ENCODE measurements around the gene KIF9. TPM values are rescaled to one million over a fixed set of nuclear protein-coding genes. Genes with fewer than 3 reads are reported as not detected.
"Not testable (repeated sequence)": the region's sequence is repeated elsewhere in the genome, so short reads cannot be mapped to it uniquely, and the experiment has no call there.

Gene KIF9
- total RNA-seq: 3.9 to 4.5 TPM (median 4.3 TPM) in 3 replicates
- long read RNA-seq, partial matches to known transcripts: 0 of 4 reads
- long read RNA-seq, other reads (novel, unspliced or antisense): 0 of 4 reads

- no peak for TF ChIP-seq CTCF (IDR thresholded peaks at IDR 0.05)
- peak; percentile 96 for DNase-seq (ENCODE audit: low spot score)
- Mint-ChIP-seq H3K27ac (ENCODE audit: unreplicated experiment) (peak within 1 kb of the TSS; percentile 100), H3K4me1 (ENCODE audit: low read depth) (peaks cover 30% of the 10 kb centered on the region), H3K27me3 (ENCODE audit: low read depth) (no peaks in the 10 kb centered on the region), H3K9me3 (ENCODE audit: low read depth) (no peaks in the 10 kb centered on the region), H3K4me3 (ENCODE audit: unreplicated experiment) (peak within 1 kb of the TSS; percentile 99), H3K36me3 (ENCODE audit: low read depth) (no peaks in the 10 kb centered on the region)
Observed at GRCh38 chr3:47282424-47283192, at the start of gene KIF9, which contains the start of gene KLHL18. KIF9 (minus strand) TSS chr3:47282799; CDS start chr3:47277374, 5,425 bp downstream. KLHL18 (plus strand) TSS chr3:47282944; CDS start chr3:47282966, 22 bp downstream.

GRCh38 chr3:47324278-47324865 lies 41.8 kb upstream of the KIF9 start:
- no peak overlapping the region for H3K4me3 Mint-ChIP-seq (ENCODE audit: unreplicated experiment)
- peaks cover 11% of the 10 kb centered on the region for H3K36me3 Mint-ChIP-seq (ENCODE audit: low read depth)
- H3K9me3 Mint-ChIP-seq (ENCODE audit: low read depth): no peaks in the 10 kb centered on the region
- no peak overlapping the region for H3K27ac Mint-ChIP-seq (ENCODE audit: unreplicated experiment)
- DNase-seq (ENCODE audit: low spot score): no peak
- peak; percentile 88 for TF ChIP-seq CTCF (IDR thresholded peaks at IDR 0.05)
- H3K4me1 Mint-ChIP-seq (ENCODE audit: low read depth): peaks cover 8% of the 10 kb centered on the region
- no peaks in the 10 kb centered on the region for H3K27me3 Mint-ChIP-seq (ENCODE audit: low read depth)

- Mint-ChIP-seq H3K36me3 (ENCODE audit: low read depth) (peaks cover 11% of the 10 kb centered on the region), H3K4me1 (ENCODE audit: low read depth) (peaks cover 14% of the 10 kb centered on the region), H3K27ac (ENCODE audit: unreplicated experiment) (peak overlapping the region; percentile 43), H3K27me3 (ENCODE audit: low read depth) (no peaks in the 10 kb centered on the region), H3K9me3 (ENCODE audit: low read depth) (no peaks in the 10 kb centered on the region), H3K4me3 (ENCODE audit: unreplicated experiment) (no peak overlapping the region)
- no peak for TF ChIP-seq CTCF (IDR thresholded peaks at IDR 0.05)
- no peak for DNase-seq (ENCODE audit: low spot score)
Observed at GRCh38 chr3:47323431-47324277, 41.1 kb upstream of the KIF9 start.

- H3K4me3 Mint-ChIP-seq (ENCODE audit: unreplicated experiment): no peak overlapping the region
- H3K4me1 Mint-ChIP-seq (ENCODE audit: low read depth): peaks cover 25% of the 10 kb centered on the region
- no peak for TF ChIP-seq CTCF (IDR thresholded peaks at IDR 0.05)
- H3K9me3 Mint-ChIP-seq (ENCODE audit: low read depth): no peaks in the 10 kb centered on the region
- H3K27ac Mint-ChIP-seq (ENCODE audit: unreplicated experiment): no peak overlapping the region
- peaks cover 9% of the 10 kb centered on the region for H3K36me3 Mint-ChIP-seq (ENCODE audit: low read depth)
- no peaks in the 10 kb centered on the region for H3K27me3 Mint-ChIP-seq (ENCODE audit: low read depth)
- no peak for DNase-seq (ENCODE audit: low spot score)
Observed at GRCh38 chr3:47319956-47320355, 37.4 kb upstream of the KIF9 start.

GRCh38 chr3:47318916-47319315 lies 36.3 kb upstream of the KIF9 start:
- H3K27me3 Mint-ChIP-seq (ENCODE audit: low read depth): no peaks in the 10 kb centered on the region
- DNase-seq (ENCODE audit: low spot score): no peak
- H3K4me3 Mint-ChIP-seq (ENCODE audit: unreplicated experiment): no peak overlapping the region
- no peak for TF ChIP-seq CTCF (IDR thresholded peaks at IDR 0.05)
- peaks cover 8% of the 10 kb centered on the region for H3K36me3 Mint-ChIP-seq (ENCODE audit: low read depth)
- H3K27ac Mint-ChIP-seq (ENCODE audit: unreplicated experiment): peak overlapping the region; percentile 68
- no peaks in the 10 kb centered on the region for H3K9me3 Mint-ChIP-seq (ENCODE audit: low read depth)
- H3K4me1 Mint-ChIP-seq (ENCODE audit: low read depth): peaks cover 28% of the 10 kb centered on the region

GRCh38 chr3:47316151-47316550 lies 33.6 kb upstream of the KIF9 start:
- not testable (repeated sequence) for H3K27ac Mint-ChIP-seq (ENCODE audit: unreplicated experiment); H3K9me3 Mint-ChIP-seq (ENCODE audit: low read depth); DNase-seq (ENCODE audit: low spot score); H3K4me3 Mint-ChIP-seq (ENCODE audit: unreplicated experiment); H3K27me3 Mint-ChIP-seq (ENCODE audit: low read depth); H3K36me3 Mint-ChIP-seq (ENCODE audit: low read depth)
- peaks cover 21% of the 10 kb centered on the region for H3K4me1 Mint-ChIP-seq (ENCODE audit: low read depth)

Measured in chondrocyte (in vitro differentiated cells).